Ovary (tissue), 3 donors: Measurements from ENCODE around the gene CUL4A.

Experiments
- CTCF ChIP-seq, 3 donors: fragments of 450-650 bp in 2 of 3; fragments of 200-600 bp in 1 of 3; IDR thresholded peaks; one replicate each; pipeline versions ENCODE4 v1.5.1 to v1.8.0; 2016 to 2022; ENCODE audit warnings: antibody characterized with exemption in 3 of 3, mild to moderate bottlenecking in 1 of 3
- EP300 ChIP-seq: sonication (generic); formaldehyde crosslinking; IDR thresholded peaks from one replicate; pipeline ENCODE4 v1.6.1; 2017; ENCODE audit warnings: antibody characterized with exemption
- POLR2A ChIP-seq: fragments of 450-650 bp; IDR thresholded peaks from one replicate; pipeline ENCODE4 v1.6.1; 2017; ENCODE audit warnings: antibody characterized with exemption, mild to moderate bottlenecking, moderate library complexity
- donor health status: DM: no; HTN: no; CAD: no.

GRCh38 chr13:113224486-113224885 lies 15.1 kb downstream of the CUL4A start:
- TF ChIP-seq POLR2A (no peak), CTCF (IDR thresholded peaks at IDR 0.05) (no peak), EP300 (no peak)
